Measurements from ENCODE around the gene PEX12. TPM values are rescaled to one million over a fixed set of nuclear protein-coding genes. Genes with fewer than 3 reads are reported as not detected.

PEX12 gene
- total and polyA plus RNA-seq, 9 of the 15 experiments (the other 6 are each of a cell fraction or from before 2014, with no cell fraction given), result 4.0 to 12.4 (median 6.4) TPM

GRCh38 chr17:35578197-35578928 is at the start of gene PEX12 (continued):
- TF ChIP-seq NCOR1 (IDR thresholded peaks at IDR 0.05) (peak; percentile 46; the same call in 1 of the 2 replicates), MCM2 (IDR thresholded peaks at IDR 0.05; ENCODE audit: low read depth) (no peak), POLR2H (tag; IDR thresholded peaks at IDR 0.05; ENCODE audit: low read depth) (peak; percentile 91), SRSF3 (IDR thresholded peaks at IDR 0.05; ENCODE audit: insufficient read depth, low read length) (no peak), ZBTB5 (IDR thresholded peaks at IDR 0.05) (no peak), ZBTB8A (IDR thresholded peaks at IDR 0.05; ENCODE audit: partially characterized antibody) (no peak), ZKSCAN1 (IDR thresholded peaks at IDR 0.05; ENCODE audit: low read depth, low read length) (peak; percentile 20; the same call in 1 of the 2 replicates), SRSF7 (optimal IDR thresholded peaks at IDR 0.05; ENCODE audit: low read depth, low read length) (no peak), KLF10 (CRISPR knock-in tag; IDR thresholded peaks at IDR 0.05) (no peak), ZBTB11 (CRISPR knock-in tag; IDR thresholded peaks at IDR 0.05) (peak in 2 of 3 experiments; percentile 46 to 93; a peak in 3 of 6 replicates), ZNF511 (CRISPR knock-in tag; IDR thresholded peaks at IDR 0.05) (no peak), FOXA3 (CRISPR knock-in tag; conservative IDR thresholded peaks at IDR 0.05 in 1 of 2, IDR thresholded peaks at IDR 0.05 in 1 of 2) (peak in 1 of 2 experiments; percentile 29; a peak in 1 of 4 replicates), MITF (IDR thresholded peaks at IDR 0.05) (no peak), SMARCA4 (IDR thresholded peaks at IDR 0.05) (peak; percentile 19; the same call in 1 of the 2 replicates), CEBPG (CRISPR knock-in tag; IDR thresholded peaks at IDR 0.05) (no peak), CEBPG (tag; conservative IDR thresholded peaks at IDR 0.05 in 1 of 2, IDR thresholded peaks at IDR 0.05 in 1 of 2) (no peak), ZBTB43 (CRISPR knock-in tag; IDR thresholded peaks at IDR 0.05) (no peak), THRAP3 (IDR thresholded peaks at IDR 0.05; ENCODE audit: borderline replicate concordance) (no peak)

Data from K562 (cell line).